IPS-18a (cell line): Measurements from ENCODE around the gene CACNA2D4.

Experiments used
- H3K27ac ChIP-seq: one replicate; pipeline ENCODE4 v1.5.1; 2013; ENCODE audit warnings: low read length
- H3K27me3 ChIP-seq: one replicate; pipeline ENCODE4 v1.6.1; 2013; ENCODE audit warnings: mild to moderate bottlenecking, low read length; ENCODE audit not compliant: control insufficient read depth, insufficient read depth
- H3K36me3 ChIP-seq: one replicate; pipeline ENCODE4 v1.6.1; 2013; ENCODE audit warnings: low read depth, low read length; ENCODE audit not compliant: control insufficient read depth
- H3K4me1 ChIP-seq: one replicate; pipeline ENCODE4 v1.6.1; 2013; ENCODE audit warnings: low read depth, low read length; ENCODE audit not compliant: control insufficient read depth
- H3K4me3 ChIP-seq: one replicate; pipeline ENCODE4 v1.5.1; 2013; ENCODE audit warnings: low read length
- H3K9ac ChIP-seq: one replicate; pipeline ENCODE4 v1.6.1; 2013; ENCODE audit warnings: mild to moderate bottlenecking, low read length, moderate library complexity
- H3K9me3 ChIP-seq: one replicate; pipeline ENCODE4 v1.6.1; 2013; ENCODE audit warnings: low read depth, low read length; ENCODE audit not compliant: control insufficient read depth

CACNA2D4 gene

GRCh38 chr12:1811948-1812291 is 106.5 kb downstream of the CACNA2D4 start:
- H3K36me3 ChIP-seq = no peaks in the 10 kb centered on the region
- no peaks in the 10 kb centered on the region for H3K27me3 ChIP-seq
- H3K4me1 ChIP-seq = no peaks in the 10 kb centered on the region
- no peak overlapping the region for H3K27ac ChIP-seq
- H3K9ac ChIP-seq = no peak overlapping the region
- no peak overlapping the region for H3K4me3 ChIP-seq
- no peaks in the 10 kb centered on the region for H3K9me3 ChIP-seq

GRCh38 chr12:1811281-1811947 is 107.0 kb downstream of the CACNA2D4 start:
- Histone ChIP-seq H3K36me3 (no peaks in the 10 kb centered on the region), H3K9me3 (no peaks in the 10 kb centered on the region), H3K4me3 (no peak overlapping the region), H3K27ac (no peak overlapping the region), H3K27me3 (no peaks in the 10 kb centered on the region), H3K4me1 (no peaks in the 10 kb centered on the region), H3K9ac (no peak overlapping the region)

DNA sequence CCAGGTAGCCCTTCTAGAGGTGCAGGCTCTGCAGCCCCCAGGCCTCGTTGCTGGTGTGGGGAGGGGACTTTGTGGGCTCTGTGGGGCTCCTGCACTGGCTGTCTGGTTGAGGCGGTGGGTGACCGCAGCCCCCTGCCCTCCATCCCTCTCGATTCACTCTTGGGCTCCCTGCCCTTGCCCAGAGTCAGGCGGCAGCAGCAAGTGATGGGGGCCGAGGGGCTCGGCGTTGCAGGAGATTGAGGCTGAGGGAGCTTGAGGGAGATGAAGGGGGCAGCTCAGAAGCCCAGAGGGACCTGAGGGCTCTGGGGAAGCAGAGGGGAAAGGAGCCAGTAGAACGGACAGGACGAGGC is 107.5 kb downstream of the CACNA2D4 start:
- Histone ChIP-seq H3K27me3 (no peaks in the 10 kb centered on the region), H3K4me3 (no peak overlapping the region), H3K9ac (no peak overlapping the region), H3K36me3 (no peaks in the 10 kb centered on the region), H3K4me1 (no peaks in the 10 kb centered on the region), H3K27ac (no peak overlapping the region), H3K9me3 (no peaks in the 10 kb centered on the region)

DNA sequence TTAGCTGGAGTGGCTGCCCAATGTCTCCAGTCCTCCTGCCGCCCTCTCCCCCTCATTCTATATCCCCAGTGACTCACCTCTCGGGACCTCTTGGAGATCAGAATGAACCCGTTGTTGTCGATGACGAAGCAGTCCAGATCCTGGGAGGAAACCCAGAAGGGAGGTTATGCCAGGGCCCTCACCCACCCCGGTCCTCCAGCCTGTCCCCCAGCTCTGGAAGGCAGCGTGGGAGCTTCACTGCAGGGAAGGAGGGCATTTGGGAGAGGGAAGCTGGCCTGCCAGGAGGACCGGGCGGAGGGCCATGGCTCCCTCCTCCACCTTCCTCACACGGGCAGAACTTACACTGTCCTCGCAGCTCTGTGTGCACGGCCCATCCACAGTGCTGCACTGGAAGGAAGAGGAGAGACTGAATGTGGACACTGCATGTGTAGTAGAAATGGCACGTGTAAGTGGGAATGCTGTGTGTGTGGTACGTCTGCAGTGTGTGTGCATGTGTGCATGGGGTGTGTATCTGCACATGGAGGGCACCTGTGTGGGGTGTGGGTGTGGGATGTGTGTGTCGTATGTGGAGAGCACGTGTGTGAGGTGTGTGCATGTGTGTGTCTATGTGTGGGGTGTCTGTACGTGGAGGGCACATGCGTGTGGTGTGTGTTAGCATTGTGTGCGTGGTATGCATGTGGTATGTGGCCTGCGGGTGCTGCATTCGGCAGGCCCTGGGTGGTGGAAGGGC is 108.1 kb downstream of the CACNA2D4 start:
- Histone ChIP-seq H3K4me3 (no peak overlapping the region), H3K27me3 (no peaks in the 10 kb centered on the region), H3K4me1 (no peaks in the 10 kb centered on the region), H3K27ac (no peak overlapping the region), H3K9me3 (no peaks in the 10 kb centered on the region), H3K36me3 (no peaks in the 10 kb centered on the region), H3K9ac (no peak overlapping the region)

GRCh38 chr12:1809591-1810190 is 108.8 kb downstream of the CACNA2D4 start:
- Histone ChIP-seq H3K36me3 (no peaks in the 10 kb centered on the region), H3K9me3 (no peaks in the 10 kb centered on the region), H3K4me3 (no peak overlapping the region), H3K27me3 (no peaks in the 10 kb centered on the region), H3K9ac (no peak overlapping the region), H3K4me1 (no peaks in the 10 kb centered on the region), H3K27ac (no peak overlapping the region)

GRCh38 chr12:1808798-1809480 is 109.5 kb downstream of the CACNA2D4 start:
- Histone ChIP-seq H3K9me3 (no peaks in the 10 kb centered on the region), H3K27me3 (no peaks in the 10 kb centered on the region), H3K27ac (no peak overlapping the region), H3K36me3 (no peaks in the 10 kb centered on the region), H3K9ac (no peak overlapping the region), H3K4me3 (no peak overlapping the region), H3K4me1 (no peaks in the 10 kb centered on the region)

- no peaks in the 10 kb centered on the region for H3K4me1 ChIP-seq
- no peak overlapping the region for H3K27ac ChIP-seq
- H3K36me3 ChIP-seq = no peaks in the 10 kb centered on the region
- no peak overlapping the region for H3K4me3 ChIP-seq
- no peak overlapping the region for H3K9ac ChIP-seq
- H3K27me3 ChIP-seq = no peaks in the 10 kb centered on the region
- no peaks in the 10 kb centered on the region for H3K9me3 ChIP-seq
Measured at GRCh38 chr12:1808036-1808797, 110.2 kb downstream of the CACNA2D4 start.

DNA sequence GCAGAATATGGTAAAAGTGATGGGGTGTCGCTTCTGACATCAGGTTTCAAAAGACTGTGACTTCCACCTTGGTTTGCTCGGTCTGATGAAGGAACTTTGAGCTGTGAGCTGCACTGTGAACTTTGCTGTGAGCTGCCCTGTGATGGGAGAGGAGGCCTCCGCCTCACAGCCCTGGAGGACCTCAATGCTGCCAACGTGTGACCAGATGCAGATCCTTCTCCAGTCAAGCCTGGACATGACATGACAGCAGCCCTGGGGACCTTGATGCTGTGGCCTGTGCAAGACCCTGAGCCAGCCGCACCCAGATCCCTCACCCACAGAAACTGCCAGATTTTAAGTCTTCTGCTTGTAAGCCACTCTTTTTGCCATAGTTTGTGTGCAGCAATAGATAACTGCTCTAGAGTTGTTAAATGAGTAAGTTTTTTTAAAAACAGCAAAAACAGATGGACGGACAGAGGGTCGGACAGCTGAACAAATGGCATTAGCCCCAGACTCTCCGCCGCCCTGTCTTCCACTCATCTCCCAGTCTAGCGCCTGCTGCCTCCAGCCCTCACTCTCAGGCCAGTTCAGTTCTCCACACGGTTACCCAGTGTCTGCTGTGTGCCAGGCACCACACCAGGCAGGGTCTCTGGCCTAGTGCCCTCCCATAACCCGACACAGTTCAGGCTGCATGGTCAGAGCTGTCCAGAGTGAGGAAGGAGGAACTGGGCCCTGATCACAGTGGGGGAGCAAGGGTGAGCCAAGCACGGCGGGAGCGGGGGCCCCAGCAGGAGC is 111.2 kb downstream of the CACNA2D4 start:
- no peak overlapping the region for H3K27ac ChIP-seq
- no peaks in the 10 kb centered on the region for H3K4me1 ChIP-seq

GRCh38 chr12:1806301-1807086 is 112.0 kb downstream of the CACNA2D4 start:
- H3K36me3 ChIP-seq = no peaks in the 10 kb centered on the region
- no peaks in the 10 kb centered on the region for H3K4me1 ChIP-seq
- H3K27me3 ChIP-seq = no peaks in the 10 kb centered on the region
- no peak overlapping the region for H3K27ac ChIP-seq
- H3K9ac ChIP-seq = no peak overlapping the region
- no peak overlapping the region for H3K4me3 ChIP-seq
- H3K9me3 ChIP-seq = no peaks in the 10 kb centered on the region

More for the DNA sequence above, 111.2 kb downstream of the CACNA2D4 start:
- Histone ChIP-seq H3K4me3 (no peak overlapping the region), H3K27me3 (no peaks in the 10 kb centered on the region), H3K9ac (no peak overlapping the region), H3K9me3 (no peaks in the 10 kb centered on the region), H3K36me3 (no peaks in the 10 kb centered on the region)

- no peaks in the 10 kb centered on the region for H3K9me3 ChIP-seq
- H3K9ac ChIP-seq = no peak overlapping the region
- H3K36me3 ChIP-seq = no peaks in the 10 kb centered on the region
- H3K27me3 ChIP-seq = no peaks in the 10 kb centered on the region
- no peak overlapping the region for H3K27ac ChIP-seq
- no peak overlapping the region for H3K4me3 ChIP-seq
- H3K4me1 ChIP-seq = no peaks in the 10 kb centered on the region
Measured at GRCh38 chr12:1805441-1806081, 112.9 kb downstream of the CACNA2D4 start.
